DOHH2 (cell line): ENCODE results near the gene LSM7.

ENCODE experiments used
- CTCF ChIP-seq: fragments of 200-600 bp; sonication (generic); IDR thresholded peaks from one replicate; pipeline ENCODE4 v1.5.1; 2014; ENCODE audit warnings: antibody characterized with exemption, mild to moderate bottlenecking, low read depth, low read length; ENCODE audit not compliant: poor library complexity, severe bottlenecking
- EZH2phosphoT487 ChIP-seq: fragments of 200-600 bp; sonication (generic); IDR thresholded peaks from 2 replicates; pipeline ENCODE4 v1.6.1; 2017; ENCODE audit warnings: borderline replicate concordance, mild to moderate bottlenecking, antibody characterized with exemption, low read length, moderate library complexity, mixed read lengths

GRCh38 chr19:2338751-2339643 is 10.6 kb upstream of the LSM7 start:
- TF ChIP-seq CTCF (no peak), EZH2phosphoT487 (no peak)
